ENCODE measurements around the gene COL9A1. TPM values are rescaled to one million over a fixed set of nuclear protein-coding genes. Genes with fewer than 3 reads are reported as not detected.

COL9A1 gene
- total RNA-seq, 4 donors from 2014 or later, result 0.34 to 1.7 (median 0.77) TPM

DNA sequence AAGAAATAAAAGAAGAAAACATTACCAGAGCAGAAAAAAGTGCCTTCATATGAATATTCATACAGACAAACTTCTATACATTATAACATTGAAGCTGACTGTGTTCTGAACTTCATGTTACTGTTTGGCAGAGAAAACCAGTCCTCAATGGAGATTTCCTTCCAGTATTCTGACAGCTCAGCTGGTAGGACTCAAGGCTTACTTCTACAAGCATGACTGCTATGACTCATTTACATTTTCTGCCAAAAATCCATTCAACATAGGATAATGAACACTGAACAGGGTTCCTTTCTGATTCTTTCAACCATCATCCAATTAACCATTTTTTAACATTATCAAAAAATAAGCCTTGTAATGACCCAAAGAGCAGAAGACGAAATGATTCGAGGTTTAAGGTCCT is 25.4 kb downstream of the COL9A1 start:
- Histone ChIP-seq H3K4me1 (peaks cover 4 to 7% (median 6%) of the 10 kb centered on the region in 4 donors), H3K27me3 (peaks cover 0 to 25% (median 10%) of the 10 kb centered on the region in 4 donors), H3K36me3 (no peaks in the 10 kb centered on the region), H3K4me3 (no peak overlapping the region), H3K9me3 (no peaks in the 10 kb centered on the region), H3K27ac (replicated peaks in 1 of 4) (no peak overlapping the region)
- WGBS, result 64% methylated on average over 2 of the region's 2 CpGs
- TF ChIP-seq POLR2AphosphoS5 (IDR thresholded peaks at IDR 0.05), result no peak
- TF ChIP-seq CTCF (IDR thresholded peaks at IDR 0.05), result no peak
- no peak for TF ChIP-seq EP300 (IDR thresholded peaks at IDR 0.05)
- no peak for TF ChIP-seq POLR2A (IDR thresholded peaks at IDR 0.05; ENCODE audit: low read depth)
- intact Hi-C loops (cut with DNase I), result no loop called here
- DNase-seq (ENCODE audit: extremely low spot score), result no peak

- TF ChIP-seq CTCF (IDR thresholded peaks at IDR 0.05) (no peak), POLR2A (IDR thresholded peaks at IDR 0.05; ENCODE audit: low read depth) (no peak), EP300 (IDR thresholded peaks at IDR 0.05) (no peak), POLR2AphosphoS5 (IDR thresholded peaks at IDR 0.05) (no peak)
- Histone ChIP-seq H3K9me3 (no peaks in the 10 kb centered on the region), H3K27me3 (no peaks in the 10 kb centered on the region), H3K4me1 (no peaks in the 10 kb centered on the region), H3K27ac (replicated peaks in 1 of 4) (no peak overlapping the region), H3K36me3 (no peaks in the 10 kb centered on the region), H3K4me3 (no peak overlapping the region)
- intact Hi-C loops (cut with DNase I), result no loop called here
- WGBS, result 88% methylated on average over 4 of the region's 4 CpGs
- no peak for DNase-seq (ENCODE audit: extremely low spot score)
Observed at GRCh38 chr6:70274338-70274737, 28.5 kb downstream of the COL9A1 start.

GRCh38 chr6:70272071-70272470 is 30.8 kb downstream of the COL9A1 start:
- TF ChIP-seq POLR2A (IDR thresholded peaks at IDR 0.05; ENCODE audit: low read depth) (no peak), CTCF (IDR thresholded peaks at IDR 0.05) (no peak), EP300 (IDR thresholded peaks at IDR 0.05) (no peak), POLR2AphosphoS5 (IDR thresholded peaks at IDR 0.05) (no peak)
- DNase-seq (ENCODE audit: extremely low spot score), result no peak
- Histone ChIP-seq H3K36me3 (no peaks in the 10 kb centered on the region), H3K27ac (replicated peaks in 1 of 4) (no peak overlapping the region), H3K4me1 (no peaks in the 10 kb centered on the region), H3K9me3 (no peaks in the 10 kb centered on the region), H3K27me3 (no peaks in the 10 kb centered on the region), H3K4me3 (no peak overlapping the region)
- intact Hi-C loops (cut with DNase I), result no loop called here
- 37% methylated on average over 2 of the region's 2 CpGs for WGBS

DNA sequence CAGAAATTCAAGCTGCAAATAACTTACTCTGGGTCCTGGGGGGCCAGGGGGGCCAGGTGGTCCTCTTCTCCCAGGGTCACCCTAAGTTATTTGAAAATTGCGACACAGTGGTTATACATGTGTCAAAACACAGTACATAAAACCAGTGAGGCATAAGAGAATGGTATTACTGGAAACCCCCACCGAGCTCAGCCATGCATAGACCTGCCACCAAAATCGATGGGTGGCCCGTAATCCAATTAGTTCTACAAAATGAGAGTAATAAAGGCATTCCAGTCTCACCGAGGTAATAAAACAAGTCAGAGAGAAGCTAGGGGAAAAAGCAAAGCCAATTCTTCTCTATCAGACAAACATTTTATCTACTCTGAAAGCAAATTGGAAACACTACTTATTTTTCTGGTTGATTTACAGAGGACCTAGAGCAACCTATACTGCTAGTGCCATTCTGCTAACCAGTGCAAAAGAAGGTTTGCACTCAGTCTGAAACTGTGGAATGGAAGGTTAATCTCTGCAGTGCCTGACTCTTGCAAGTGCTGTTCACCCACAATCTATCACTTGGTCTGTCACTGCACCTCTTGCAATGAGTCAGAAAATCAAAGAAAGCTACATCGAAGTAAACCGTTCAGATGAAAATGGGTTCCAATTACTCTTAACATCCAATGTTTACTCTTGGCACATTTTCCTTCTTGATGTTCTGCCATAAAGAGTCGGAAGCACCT is 32.4 kb downstream of the COL9A1 start:
- WGBS, result 60% methylated on average over 8 of the region's 8 CpGs
- no peaks in the 10 kb centered on the region for H3K36me3 ChIP-seq
- no peaks in the 10 kb centered on the region for H3K27me3 ChIP-seq
- H3K4me1 ChIP-seq, result no peaks in the 10 kb centered on the region
- intact Hi-C loops (cut with DNase I), result no loop called here
- no peak overlapping the region for H3K4me3 ChIP-seq
- H3K9me3 ChIP-seq, result no peaks in the 10 kb centered on the region
- no peak overlapping the region for H3K27ac ChIP-seq (replicated peaks in 1 of 4)
- TF ChIP-seq POLR2AphosphoS5 (IDR thresholded peaks at IDR 0.05), result no peak
- no peak for TF ChIP-seq EP300 (IDR thresholded peaks at IDR 0.05)
- TF ChIP-seq CTCF (IDR thresholded peaks at IDR 0.05), result no peak
- TF ChIP-seq POLR2A (IDR thresholded peaks at IDR 0.05; ENCODE audit: low read depth), result no peak
- DNase-seq (ENCODE audit: extremely low spot score), result no peak

- DNase-seq (ENCODE audit: extremely low spot score), result no peak
- no peak overlapping the region for H3K27ac ChIP-seq (replicated peaks in 1 of 4)
- WGBS, result 72% methylated on average over 2 of the region's 2 CpGs
- intact Hi-C loops (cut with DNase I), result no loop called here
- TF ChIP-seq EP300 (IDR thresholded peaks at IDR 0.05) (no peak), POLR2AphosphoS5 (IDR thresholded peaks at IDR 0.05) (no peak), POLR2A (IDR thresholded peaks at IDR 0.05; ENCODE audit: low read depth) (no peak), CTCF (IDR thresholded peaks at IDR 0.05) (no peak)
- H3K4me1 ChIP-seq, result no peaks in the 10 kb centered on the region
- H3K4me3 ChIP-seq, result no peak overlapping the region
- H3K9me3 ChIP-seq, result no peaks in the 10 kb centered on the region
- no peaks in the 10 kb centered on the region for H3K27me3 ChIP-seq
- H3K36me3 ChIP-seq, result no peaks in the 10 kb centered on the region
Observed at GRCh38 chr6:70266142-70266541, 36.7 kb downstream of the COL9A1 start.
